Measurements from ENCODE around the gene GDPD5.

Gene GDPD5

DNA sequence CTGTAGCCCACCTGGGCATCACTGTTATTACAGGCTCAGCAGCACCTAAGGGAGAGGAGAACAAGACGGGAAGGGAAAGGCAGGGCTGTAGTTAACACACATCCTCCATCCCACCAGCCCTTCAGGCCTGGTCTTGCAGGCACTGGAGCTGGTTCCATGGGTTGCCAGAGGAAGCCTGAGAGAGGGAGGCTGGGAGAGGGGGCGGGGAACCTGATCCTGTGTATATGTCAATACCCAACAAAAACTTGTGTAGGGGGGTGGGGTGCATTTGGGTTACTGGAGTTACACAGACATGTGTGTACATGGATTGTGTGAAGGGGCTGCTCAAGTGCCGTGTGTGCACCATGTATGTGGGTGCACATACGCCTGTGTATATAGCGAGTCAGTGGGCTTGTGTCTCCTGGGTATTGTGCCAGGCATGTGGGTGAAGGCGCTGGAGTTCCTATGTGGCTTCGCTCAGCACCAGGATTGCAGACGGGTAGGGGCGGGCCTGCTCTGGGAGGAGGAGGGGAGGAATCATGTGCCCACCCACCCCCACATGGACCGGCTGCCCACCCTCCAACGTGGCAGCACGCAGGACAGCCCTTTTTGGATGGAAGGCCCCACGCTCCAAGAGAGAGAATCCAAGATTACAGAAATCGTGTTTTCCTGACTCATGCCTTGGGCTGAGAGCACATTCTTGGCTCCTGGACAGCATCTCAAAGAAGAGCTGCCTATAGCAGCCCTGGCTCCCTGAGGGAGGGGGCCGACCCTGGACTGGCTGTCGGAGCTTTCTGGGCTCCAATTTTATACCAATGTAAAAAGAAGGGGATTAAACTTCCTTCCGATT is 32.1 kb upstream of the GDPD5 start:
- no peak for DNase-seq

DNA sequence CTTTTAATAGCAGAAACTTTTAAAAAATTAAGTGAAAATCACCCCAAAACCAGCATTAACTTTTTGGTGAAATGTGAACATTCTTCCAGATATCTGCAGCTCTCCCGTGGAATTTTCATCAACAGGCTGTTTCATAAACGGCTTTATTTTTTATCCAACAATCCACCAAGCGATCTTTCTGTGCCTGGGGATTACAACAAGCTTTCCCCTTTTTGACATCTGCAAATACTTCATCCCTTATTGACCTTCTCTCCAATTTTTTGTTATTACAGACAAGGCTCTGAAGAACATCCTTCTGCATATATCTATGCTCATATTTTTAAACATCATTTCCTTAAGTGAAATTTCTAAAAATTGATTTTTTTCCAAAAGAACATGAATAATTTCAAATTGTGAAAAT is 30.5 kb upstream of the GDPD5 start:
- no peak for DNase-seq

DNA sequence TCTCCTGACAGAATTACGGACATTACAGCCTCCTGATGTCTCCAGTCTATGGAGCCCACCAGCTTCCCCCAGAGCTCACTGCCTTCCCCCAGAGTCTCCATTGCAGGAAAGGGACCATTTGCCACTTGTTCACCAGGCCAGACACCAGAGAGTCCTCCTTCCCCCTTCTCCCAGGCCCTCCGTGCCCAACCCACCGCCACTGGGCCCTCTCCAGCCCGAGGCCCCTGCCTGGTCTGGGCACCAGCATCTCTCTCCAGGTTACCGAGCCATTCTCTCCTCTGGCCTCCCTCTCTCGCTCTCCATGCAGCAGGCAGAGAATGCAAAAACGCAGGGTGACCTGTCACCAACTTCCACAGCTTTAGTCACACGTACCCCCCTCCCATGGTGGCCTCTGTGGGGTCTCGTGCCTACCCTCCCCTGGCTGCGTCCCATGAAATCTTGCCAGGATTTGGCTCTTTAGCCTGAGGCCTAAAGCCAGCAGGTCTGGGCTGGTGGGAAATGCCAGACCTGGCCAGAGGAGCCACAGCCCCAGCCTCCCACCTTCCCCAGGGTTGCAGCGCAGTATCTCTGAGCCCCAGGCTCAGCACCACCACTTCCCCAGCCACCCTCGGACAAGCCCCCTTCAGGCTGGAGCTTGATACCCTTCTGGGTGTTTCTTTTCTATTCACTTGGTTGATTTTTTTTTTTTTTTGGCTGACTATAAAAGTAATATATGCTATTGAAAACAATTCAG is 29.5 kb upstream of the GDPD5 start:
- DNase-seq = no peak

DNA sequence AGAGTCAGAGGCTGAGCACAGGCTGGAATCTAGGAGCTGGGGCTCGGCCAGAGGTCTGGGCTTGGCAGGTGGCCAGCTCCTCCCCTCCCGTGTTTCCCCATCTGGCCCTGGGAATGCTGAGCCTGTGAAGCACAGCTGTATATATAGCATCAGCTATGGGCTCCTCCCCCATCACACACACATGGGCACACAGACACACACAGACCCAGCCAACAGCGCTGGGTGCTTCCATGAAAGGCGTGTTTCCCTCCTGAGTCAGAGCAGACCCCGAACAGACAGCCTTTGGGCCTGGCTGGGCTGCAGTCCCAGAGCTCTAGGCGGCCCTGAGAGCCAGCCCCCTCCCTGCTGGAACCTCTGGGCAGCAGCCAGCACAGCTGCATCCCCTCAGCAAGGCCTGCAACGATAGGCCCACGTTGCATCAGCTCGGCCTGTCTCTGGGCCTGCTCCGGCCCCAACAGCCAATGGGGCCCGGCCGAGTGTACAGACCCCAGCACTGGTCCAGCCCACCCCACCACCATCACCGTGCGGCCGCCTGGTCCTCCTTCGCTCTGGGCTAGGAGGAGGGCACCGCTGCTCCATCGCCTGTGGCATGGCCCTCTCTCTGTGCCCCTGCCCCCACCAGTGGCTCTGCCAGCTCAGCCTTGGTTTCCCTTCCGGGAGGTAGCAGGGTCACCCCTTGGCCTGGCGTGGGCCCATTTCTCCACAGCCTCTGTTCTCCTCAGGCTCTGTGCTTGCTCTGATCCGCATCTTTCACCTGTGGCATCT is 28.7 kb upstream of the GDPD5 start:
- DNase-seq = no peak

DNA sequence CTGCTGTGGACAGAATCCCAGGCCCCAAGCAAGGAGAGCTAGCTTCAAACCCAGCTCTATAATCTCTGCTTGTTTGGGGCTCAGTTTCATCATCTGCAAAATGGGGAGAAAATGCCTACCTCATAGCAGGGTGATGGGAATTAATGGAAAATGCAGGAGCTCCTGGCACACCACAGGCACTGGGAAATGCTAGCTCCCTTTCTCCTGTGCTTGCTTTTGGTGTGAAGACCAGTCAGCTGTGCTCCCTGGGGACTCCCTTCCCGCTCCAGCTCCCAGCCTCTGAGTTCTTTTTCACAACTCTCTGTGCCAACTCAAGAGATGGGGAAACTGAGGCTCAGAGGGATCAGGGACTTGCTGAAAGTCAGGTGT is 28.1 kb upstream of the GDPD5 start:
- DNase-seq = no peak

DNA sequence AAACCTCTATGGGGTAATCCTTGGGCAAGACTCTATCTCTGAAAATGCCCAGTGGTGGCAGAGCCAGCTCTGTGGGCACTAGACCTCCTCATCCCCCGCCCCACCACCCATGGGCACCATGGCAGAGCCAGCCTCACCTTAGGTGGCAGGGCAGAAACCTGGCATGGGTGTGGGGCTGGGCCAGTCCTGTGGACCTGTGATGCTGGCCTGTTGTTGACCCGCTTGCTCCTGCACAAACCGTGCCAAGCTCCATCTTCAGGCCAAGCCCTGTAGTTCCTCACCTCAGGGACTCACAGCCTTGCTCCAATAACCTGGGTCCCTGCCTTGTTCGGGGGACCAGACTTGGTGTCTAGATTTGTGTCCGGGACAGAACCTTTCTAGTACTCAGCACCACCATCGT is 27.4 kb upstream of the GDPD5 start:
- DNase-seq = no peak

DNA sequence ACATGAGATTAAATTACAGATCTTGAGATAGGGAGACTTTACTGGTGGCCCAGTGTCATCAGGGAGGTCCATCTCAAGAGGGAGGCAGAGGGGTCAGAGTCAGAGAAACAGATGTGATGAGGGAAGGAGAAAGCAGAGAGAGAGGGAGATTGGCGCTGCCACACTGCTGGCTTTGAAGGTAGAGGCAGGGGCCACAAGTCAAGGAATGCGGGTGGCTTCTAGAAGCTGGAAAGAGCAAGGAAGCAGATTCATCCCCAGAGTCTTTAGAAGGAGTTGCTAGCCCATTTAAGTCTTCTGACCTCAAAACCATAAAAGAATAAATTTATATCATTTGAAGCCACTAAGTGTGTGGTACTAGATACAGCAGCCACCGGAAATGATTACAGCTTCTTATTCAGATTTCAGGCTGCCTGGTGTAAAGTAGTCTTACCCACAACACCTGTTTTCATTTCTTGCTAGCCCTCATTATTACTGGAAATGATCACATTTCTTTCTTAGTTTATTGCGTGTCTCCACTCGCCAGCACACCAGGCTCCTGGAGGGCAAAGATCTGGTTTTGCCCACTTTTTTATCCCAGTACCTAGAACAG is 23.7 kb upstream of the GDPD5 start:
- no peak for DNase-seq

DNA sequence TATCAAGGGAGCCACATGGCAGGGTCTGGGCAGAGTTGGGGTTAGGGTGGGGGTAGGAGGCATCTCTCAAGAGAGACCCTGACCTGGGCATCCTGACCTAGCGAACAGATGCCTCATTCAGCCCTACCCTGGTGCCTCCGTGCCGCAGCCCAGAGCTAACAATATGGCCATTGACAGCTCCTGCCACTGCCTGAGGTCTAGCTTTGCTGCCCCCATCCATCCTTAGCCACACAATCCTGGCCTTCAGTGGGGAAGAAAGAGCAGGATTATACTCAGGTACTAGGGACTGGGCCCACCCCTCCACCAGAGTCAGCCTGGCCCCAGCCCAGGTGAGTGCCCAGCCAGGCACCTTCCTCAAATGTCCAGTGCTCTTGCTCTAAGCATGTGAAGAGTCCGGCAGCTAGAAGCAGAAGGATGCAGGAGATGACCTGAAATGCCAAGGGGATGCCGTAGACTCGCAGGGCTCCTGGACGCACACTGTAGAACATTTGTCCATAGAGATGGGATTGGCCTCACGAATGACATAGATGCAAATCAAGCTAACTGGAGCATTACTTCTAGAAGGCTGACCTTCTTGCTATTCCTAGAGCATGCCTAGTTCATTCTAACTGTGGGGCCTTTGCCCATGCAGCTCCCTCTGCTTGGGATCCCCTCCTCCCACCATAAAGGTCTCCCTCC is 23.0 kb upstream of the GDPD5 start:
- DNase-seq = no peak

DNA sequence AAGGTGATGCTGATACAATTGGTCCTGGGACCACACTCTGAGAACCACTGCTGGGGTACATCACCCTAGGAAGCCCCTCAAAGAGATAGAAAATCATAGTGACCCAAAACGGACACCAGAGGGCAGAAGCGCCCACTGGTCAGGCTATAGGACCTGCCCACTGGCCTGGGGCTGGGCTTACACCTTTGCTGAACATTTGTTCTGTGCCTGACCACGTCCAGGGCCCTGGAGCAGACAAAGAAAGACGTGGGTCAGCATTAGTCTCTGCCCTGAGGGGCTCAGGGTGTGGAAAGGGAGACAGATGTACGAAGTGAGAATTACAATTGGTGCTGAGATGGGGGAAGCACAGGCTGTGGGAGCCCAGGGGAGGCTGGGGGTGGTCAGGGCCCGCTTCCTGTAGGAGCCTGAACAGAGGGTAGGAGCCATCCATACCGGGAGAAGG is 21.9 kb upstream of the GDPD5 start:
- DNase-seq = peak; percentile 25

DNA sequence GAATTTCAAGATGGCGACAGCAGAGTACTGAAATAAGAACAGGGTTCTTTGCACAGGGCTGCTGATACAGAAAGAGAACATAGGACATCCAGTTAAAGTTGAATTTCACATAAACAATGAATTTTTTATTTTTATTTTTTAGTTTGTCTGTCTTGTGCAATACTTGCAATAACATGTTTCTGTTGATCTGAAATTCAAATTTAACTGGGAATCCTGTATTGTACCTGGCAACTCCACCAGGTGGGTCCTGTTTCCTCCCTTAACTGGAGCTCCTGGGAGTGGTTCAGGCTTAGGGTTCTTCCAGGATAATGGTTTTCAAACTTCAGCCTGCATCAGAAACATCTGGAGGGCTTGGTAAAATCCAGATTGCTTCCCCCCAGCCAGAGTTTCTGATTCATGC is 21.4 kb upstream of the GDPD5 start:
- DNase-seq = no peak

DNA sequence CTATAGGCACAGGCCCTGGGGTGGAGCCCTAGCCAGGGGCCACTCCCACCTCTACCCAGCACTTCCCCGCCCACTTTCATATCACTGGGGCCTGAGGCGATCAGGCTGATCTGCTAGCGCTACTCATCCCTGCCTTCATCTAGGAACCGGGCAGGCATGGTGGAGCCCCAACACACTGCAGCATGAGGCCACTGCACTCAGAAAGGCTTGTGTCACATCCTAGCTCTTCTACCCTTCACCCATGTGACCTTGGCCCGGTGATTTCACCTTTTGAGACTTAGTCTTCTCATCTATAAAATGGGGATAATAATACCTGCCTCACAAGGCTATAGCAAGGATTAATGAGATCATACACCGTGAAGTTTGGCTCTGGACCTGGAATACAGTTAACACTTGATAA is 18.1 kb upstream of the GDPD5 start:
- no peak for DNase-seq

DNA sequence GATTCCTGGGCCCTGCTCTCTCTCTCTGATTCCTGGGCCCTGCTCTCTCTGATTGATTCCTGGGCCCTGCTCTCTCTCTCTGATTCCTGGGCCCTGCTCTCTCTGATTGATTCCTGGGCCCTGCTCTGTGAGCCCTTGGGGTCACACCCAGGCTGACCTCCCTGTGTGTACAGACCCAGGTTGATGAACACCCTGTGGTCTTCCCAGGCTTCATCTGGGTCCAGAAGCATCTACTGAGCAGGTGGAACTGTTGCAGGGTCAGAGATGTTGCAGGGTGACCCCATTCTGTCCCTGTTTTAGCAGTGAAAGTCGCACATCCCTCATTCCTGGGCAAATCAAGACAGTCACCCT is 16.3 kb upstream of the GDPD5 start:
- no peak for DNase-seq

DNA sequence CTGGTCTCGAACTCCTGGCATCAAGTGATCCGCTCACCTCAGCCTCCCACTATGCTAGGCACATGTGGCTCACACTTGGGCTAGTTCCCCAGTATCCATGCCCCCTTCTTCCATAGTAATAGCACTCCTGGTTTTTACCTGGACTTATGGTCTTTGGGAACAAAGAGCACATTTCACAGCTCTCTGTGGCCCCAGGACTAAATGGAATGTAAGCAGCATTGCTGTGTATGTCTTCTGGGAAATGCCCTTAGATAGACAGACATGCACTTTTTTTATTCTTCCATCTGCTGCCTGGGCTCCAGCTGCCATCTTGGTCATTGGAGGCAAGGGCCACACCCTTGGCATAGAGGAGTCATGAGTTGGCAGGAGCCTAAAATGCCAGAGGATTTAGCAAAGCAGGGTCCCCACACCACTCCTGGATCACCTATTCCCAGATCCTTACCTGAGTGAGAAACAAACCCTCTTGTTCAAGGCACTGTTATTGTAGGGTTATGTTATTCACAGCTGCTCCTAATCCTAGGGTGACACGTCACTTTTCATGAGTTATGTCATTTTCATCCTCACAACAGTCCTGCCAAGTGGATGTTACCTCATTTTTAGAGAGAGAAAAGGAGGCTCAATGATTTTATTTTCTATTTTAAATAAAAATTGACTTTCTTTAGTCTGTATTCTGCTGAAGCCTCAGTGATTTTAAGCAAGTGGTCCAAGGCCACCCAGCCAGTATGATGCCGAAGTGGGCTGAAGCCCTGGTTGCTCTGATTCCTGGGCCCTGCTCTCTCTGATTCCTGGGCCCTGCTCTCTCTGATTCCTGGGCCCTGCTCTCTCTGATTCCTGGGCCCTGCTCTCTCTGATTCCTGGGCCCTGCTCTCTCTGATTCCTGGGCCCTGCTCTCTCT is 15.7 kb upstream of the GDPD5 start:
- no peak for DNase-seq

DNA sequence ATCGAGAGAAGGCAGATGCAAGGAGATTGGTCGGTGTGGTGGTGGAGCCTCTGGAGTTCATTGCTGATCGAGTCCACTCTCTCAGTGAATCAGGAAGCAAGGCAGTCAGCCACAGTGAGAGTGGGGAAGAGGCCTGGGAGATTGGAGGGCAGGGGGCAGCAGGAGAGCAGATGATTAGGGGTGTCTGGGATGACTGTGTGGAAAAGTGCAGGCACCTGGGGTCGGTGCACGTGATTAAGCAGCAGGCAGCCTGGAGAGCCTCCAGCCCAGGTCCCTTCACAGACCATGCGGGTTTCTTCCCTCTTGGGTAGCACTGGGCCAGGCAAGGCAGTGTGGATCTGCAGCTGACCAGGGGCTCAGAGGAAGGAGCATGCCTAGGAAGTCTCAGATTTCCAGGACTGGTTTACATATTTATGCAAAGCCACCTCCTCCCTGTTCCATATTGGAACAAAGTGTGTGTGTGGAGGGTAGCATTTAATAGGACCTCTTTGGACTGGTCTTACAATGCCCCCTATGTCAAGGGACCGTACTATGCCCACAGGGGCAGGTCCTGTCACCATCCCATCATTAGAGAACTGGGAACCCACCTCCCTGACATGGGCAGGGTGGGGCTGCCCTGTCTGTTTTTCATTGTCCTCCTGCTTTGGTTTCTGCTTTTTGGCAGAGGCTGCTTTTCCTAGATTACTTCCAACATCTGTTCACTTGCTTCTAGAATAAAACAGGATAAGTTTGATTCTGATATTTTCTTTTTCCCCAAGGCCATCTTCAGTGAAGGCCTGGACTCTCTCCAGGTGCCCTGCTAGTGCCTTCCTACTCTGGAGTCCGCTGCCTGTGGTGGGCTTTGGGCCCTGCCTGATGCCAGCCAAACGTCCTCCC is 14.0 kb upstream of the GDPD5 start:
- no peak for DNase-seq

DNA sequence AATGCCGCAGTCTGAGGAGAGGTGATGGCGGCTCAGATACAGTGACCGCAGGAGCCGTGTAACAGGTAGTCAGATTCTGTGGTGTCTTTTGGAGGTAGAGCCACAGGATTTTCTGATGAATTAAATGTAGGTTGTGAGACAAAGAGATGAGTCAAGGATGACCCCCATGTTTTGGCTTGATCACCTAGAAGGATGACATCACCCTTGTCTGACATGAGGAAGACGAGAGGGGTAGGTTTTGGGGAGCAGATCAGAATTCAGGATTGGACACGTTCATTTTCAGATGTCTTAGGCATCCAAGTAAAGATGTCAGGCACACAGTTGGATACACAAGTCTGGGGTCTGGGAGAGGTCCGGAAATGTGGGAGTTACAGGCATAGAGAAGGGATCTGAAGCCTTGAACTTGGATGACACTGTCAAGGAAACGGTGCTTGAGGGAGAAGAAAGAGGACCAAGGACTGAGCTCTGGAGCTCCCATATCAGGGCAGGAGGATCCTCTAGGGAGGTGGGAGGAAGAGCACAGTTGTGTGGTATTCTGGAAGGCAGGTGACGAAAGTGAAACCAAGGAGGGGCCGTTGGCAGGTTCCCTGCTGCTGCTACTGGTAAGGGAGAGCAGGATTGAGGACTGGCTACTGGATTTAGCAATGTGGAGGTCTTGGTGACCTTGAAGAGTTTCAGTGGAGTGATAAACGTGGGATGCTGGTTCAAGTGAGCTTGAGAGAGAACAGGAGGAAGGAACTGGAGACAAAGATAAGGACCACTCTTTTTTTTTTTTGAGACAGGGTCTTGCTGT is 12.6 kb upstream of the GDPD5 start:
- DNase-seq = no peak

DNA sequence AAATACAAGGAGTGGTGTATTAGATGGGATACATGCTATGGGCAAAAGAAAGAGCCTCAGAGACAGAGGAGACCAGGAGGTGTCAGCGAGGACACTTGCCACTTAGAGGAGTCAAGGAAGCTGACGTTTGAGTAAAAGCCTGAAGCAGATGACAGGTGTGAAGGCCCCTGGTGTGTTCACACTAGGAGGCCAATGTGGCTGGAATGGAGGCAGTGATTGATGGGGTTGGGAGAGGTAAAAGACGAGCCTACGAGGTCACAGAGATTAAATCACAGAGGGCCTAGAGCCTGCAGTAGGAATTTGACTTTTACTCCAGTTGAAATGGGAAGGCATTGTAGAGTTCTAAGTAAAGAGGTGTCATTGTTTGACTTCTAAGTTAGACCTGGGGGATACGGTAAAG is 12.0 kb upstream of the GDPD5 start:
- no peak for DNase-seq

DNA sequence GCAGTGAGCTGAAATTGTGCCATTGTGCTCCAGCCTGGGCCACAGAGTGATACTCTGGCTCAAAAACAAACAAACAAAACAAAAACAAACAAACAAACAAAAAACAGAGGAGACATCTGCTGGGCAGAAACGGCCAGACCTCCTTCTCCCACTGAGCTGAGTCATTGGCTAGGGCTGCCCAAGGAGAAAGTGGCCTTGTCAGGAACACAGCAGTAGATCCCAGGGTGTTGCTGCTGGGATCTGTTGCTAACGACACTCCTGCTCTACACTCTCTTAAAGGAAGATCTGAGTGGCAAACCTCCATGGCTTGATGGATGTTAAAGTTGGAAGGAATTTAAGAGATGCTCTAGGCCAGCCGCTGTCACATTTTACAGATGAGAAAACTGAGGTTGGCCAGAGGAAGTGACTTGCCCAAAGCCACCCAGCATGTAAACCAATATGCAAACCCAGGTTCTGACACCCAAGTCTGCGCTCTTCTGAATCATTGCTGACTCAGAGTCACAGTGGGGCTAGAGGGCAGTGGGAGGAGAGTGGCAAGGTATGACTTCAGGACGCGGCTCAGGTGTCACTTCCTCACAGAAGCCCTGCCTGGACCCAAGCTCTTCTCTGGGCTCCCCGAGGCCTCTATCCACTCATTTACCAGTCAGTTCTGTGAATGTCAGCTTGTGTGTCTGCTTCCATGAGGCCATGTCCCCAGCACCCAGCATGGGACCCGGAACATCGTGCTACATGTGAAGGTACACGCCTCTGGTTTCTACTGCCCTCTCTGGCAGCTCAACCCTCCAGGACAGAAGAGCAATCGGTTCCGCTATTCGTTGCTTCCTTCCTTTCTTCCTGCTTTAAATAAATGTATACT is 11.3 kb upstream of the GDPD5 start:
- peak; percentile 86 for DNase-seq

DNA sequence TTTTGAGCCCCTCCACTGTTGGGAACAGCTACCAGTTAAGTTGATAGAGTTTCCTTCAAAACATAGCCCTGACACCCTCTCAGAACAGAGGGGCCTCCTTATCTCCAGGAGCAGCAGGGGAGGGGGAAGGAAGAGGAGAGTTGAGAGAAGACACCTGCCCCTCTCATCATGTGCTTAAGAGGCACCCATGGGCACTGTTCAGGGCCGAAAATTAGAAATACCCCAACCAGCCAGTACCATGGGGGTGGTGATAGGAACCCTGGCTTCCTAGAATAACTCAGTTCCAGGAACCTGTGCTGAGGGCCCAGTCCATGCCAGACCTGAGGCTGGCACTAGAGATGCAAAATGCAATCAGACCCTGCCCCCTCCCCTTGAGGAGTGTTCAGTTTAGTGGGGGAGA is 9.3 kb upstream of the GDPD5 start:
- no peak for DNase-seq
